ENCODE measurements around the gene GAD1. TPM values are rescaled to one million over a fixed set of nuclear protein-coding genes. Genes with fewer than 3 reads are reported as not detected.

GAD1 gene
- total and polyA plus RNA-seq, 2 of the 8 experiments (the other 6 are each of a cell fraction or from before 2014, with no cell fraction given), result 0.65 to 1.0 TPM

GRCh38 chr2:170828533-170828916, 11.8 kb downstream of the GAD1 start (continued):
- TF ChIP-seq TAF1 (IDR thresholded peaks at IDR 0.05; ENCODE audit: low read depth, low read length) (no peak), EZH2 (IDR thresholded peaks at IDR 0.05; ENCODE audit: low read depth, low read length, severe bottlenecking) (no peak), CHD2 (IDR thresholded peaks at IDR 0.05; ENCODE audit: low read length) (no peak), ATF2 (IDR thresholded peaks at IDR 0.05; ENCODE audit: low read length) (no peak), NRF1 (IDR thresholded peaks at IDR 0.05; ENCODE audit: low read depth, low read length) (no peak), CHD7 (IDR thresholded peaks at IDR 0.05; ENCODE audit: insufficient replicate concordance, low read length) (no peak)
